EL (cell line): ENCODE measurements around the gene HSD17B2.
"Not testable (repeated sequence)": the region's sequence is repeated elsewhere in the genome, so short reads cannot be mapped to it uniquely, and the experiment has no call there.

Experiments
- DNase-seq: peaks from one replicate; pipeline ENCODE4 v3.0.0-alpha.2; 2016

HSD17B2 gene, protein sequence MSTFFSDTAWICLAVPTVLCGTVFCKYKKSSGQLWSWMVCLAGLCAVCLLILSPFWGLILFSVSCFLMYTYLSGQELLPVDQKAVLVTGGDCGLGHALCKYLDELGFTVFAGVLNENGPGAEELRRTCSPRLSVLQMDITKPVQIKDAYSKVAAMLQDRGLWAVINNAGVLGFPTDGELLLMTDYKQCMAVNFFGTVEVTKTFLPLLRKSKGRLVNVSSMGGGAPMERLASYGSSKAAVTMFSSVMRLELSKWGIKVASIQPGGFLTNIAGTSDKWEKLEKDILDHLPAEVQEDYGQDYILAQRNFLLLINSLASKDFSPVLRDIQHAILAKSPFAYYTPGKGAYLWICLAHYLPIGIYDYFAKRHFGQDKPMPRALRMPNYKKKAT

DNA sequence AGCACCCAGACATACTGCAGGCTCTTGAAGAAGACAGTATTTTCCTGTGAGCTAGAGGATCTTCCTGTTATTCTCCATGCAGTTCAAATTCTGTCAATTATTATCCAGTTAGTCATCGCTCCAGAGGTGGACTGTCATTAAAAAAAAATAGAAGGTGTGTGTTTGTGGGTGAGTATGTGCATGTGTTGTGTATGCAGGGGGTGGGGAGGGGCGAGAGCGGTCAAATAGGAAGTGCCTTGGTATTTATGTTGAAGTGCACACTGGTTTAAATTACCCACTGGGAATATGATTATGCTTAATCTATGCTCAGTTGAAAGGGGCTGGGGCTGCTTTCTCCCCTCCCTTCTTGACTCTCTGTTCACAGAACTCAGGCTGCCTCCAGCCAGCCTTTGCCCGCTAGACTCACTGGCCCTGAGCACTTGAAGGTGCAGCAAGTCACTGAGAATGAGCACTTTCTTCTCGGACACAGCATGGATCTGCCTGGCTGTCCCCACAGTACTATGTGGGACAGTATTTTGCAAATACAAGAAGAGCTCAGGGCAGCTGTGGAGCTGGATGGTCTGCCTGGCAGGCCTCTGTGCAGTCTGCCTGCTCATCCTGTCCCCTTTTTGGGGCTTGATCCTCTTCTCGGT is at the start of gene HSD17B2:
TSS of gene HSD17B2 (plus strand) at position 273 of the 632 bp plus-strand sequence. CDS start at position 445, 172 bp downstream.
- peak; percentile 19 for DNase-seq

DNA sequence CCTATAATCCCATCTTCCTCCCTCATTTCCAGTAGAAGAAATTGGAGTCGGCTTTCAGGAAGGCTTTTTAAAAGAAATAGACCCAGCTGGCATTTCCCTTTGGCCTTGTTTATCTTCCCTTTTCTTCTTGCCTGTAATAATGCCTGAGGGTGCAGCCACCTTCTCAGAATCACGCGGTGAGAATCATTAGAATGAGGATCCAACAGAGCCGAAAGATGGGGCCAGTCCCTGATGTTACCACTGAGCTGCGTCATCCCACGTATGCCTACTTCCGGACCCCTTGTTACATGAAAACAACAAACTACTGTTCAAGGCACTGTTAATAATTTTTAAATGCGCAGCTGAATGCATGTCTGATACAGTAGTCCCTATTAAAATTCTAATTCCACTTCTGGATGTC is 47.9 kb upstream of the HSD17B2 start:
- DNase-seq, result no peak

DNA sequence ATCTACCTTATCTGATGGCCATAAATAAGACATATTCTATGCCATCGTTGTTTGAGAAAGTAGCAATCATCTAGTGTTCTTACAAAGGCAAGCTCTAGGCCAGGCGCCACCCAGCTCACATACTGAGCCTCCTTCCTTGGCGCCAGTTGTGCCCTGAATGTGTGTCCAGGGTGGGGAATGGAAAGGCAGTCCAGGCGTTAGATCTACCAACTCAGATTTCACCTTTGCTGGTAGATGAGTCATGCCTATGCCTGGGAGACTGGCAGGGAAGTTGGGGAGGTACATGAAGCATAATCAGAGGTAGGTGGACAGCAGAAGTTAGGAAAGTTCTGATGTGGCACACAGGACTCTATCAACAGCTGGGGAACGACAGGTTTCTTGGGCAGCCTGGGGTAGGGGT is 47.3 kb upstream of the HSD17B2 start:
- no peak for DNase-seq

DNA sequence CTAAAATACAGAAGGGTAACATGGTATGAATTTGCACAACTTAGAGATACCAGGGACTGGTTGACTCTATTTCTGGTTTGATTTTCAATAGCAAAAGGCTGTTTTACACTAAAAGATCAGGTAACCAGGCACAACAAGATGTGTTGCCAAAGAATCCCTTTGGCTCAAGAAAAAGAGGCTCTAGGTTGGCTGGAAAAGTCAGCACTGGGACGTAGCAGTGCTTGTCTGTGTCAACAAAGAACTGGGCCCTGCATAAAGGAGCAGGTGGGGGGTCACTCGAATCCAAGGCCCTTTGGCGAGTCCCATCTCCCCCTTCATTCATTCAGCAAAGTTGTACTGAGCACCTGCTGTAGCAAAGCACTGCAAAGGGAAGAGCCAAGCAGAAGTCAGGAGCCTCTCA is 42.2 kb upstream of the HSD17B2 start:
- no peak for DNase-seq

DNA sequence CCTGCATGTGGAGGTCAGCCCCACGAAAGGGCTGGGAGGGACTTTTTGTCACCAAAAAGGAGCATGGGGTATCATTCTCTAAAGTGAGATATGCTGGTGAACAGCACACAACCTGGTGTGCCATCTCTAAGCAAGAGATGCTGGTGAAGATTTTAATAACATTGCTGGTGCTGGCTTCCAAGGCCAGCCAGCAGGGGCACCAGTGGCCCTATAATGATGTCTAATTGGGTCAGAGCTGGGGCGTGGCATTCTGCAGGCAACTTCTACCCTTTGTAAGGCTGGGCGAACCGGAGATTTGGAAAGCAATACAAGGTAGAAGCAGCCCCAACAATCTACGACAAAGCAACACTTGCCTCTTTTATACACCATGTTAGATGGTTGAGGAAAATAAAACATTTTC is 40.6 kb upstream of the HSD17B2 start:
- DNase-seq, result no peak

DNA sequence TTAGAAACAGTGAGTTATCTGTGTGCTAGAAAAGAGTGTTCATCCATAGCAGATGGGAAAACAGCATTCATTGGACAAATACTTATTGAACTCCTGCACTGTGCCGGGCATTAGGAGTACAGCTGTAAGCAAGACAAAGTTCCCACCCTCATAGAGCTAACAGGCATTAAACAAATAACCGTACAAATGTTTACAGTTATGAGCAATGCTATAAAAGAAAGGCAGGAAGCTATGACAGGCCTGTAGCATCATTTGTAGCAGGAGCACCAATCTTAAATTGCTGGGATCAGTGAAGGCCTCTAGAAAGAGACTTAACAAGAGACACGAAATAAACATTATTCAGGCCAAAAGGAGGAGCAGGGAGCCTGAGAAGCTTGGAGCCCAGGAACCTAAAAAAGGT is 39.4 kb upstream of the HSD17B2 start:
- DNase-seq, result no peak

DNA sequence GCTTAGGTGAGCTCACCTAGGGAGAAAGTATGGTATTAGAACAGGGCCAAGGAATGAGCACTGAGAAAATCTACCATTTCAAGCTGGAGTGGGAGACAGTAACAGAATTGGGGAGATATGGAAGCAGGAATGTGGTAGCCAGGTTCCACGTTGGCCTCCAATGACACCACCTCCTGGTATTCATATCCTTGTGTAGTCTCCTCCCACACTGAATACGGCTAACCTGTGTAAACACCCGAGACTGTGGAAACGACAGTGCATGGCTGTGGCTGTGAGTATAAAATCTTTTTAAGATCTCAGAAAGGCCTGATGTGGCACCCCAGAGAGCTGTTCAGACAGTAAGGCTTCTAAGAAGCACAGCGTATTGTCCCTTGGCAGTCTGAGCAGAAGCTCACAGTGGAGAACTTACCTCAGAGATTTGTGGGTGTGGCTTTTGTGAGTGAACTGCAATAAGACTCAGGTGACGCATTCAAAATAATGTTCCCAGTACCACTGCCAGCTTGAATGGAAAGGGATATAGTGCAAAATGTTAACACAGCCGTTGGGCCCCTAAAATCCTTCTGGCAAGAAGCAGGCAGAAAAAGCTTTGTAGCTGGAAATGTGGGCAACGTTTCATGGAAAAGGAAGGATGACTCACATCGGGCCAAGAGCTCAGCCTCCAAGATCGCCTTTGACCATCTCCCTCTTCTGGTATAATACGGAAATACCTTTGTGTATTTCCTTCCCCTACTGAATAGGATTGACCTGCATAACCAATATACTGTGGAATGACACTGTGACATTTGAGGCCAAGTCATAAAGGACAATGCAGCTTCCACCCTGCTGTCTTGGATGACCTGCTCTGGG is 38.2 kb upstream of the HSD17B2 start:
- peak; percentile 76 for DNase-seq

DNA sequence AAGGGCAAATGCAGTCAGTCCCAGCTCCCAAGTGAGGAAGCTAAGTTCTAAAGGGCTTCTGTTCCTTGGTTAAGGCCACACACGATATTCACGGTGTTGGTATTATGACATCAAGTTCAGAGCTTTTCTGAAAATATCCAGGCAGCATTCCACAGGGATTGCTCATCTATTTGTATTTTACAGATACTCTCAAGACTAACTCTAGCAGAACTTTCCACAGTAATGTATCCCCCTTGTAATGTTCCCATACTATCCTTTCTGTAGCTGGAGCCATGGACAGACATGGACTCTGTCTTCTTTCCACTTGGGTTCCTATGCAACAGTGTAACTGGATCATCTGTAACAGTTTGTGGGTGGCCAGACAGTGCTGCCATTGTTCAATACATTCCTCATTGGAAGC is 37.3 kb upstream of the HSD17B2 start:
- peak; percentile 84 for DNase-seq

DNA sequence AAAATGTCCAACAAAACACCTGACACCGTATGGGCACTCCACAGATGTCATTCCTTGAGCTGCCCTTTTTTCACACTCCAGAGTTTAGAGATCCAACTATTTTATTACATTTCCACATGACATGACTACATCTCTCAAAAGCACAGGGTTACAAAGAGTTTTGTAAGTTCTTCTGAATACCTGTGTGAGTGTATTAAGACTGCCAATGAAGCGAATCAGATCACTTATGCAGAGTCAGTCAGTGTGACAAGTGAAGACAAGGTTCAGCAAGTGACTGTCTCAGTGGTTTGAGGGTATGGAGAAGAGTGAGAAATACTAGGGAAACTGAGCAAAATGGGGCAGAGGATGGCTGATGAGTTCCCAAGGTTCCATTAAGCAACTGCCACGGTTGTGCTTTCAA is 32.2 kb upstream of the HSD17B2 start:
- DNase-seq, result no peak

DNA sequence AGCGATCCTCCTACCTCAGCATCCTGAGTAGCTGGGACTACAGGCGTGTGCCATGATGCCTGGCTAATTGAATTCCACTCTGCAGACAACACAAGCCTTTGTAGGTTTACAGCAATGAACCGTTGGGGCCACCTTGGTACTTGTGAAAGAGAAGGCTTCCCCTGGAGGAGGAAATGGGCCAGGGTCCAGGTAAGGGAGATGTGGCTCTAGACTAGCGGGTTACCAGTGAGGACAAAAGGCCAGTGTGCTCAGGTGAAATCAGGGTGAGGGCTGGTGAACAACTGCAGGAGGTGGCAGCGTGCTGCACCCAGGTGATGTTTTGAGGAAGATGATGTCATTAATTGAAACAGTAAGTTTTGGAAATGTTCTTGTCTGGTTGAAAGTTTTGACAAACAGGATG is 30.5 kb upstream of the HSD17B2 start:
- no peak for DNase-seq

DNA sequence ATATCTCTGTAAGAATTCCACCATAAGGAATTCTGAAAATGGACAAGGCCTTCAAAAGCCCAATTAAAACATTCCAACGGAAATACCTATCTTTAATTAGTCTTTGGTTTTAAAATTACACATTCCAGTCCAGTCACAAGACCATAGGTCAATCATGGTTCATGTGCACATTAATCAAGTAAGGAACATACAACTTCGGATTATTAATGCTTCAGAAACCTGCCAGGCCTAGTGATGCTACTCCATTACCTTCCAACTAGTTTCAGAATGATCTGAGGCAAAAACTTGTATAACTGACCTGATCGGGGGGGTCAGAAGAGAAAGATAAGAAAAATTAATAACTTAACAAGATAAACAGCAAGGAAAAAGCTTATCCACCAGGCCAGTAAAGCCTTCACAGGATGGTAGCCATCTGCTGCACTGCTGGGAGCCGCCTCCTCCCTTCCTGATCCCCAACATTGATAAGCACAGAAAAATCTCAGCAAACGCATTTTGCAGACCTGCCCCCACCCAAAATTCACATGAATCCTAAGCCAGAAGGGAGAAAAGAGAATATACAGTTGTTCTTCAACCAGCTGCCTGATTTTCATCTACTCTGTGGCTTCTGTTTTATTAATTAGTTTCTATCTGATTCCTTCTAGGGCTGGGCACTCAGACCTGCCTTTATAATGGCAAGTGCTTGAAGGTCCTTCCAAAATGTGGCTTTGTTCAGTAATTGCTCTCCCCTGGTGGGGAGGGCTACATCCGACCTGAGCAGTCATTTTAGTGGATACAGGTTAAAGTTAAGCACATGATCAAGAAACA is 29.8 kb upstream of the HSD17B2 start:
- DNase-seq, result no peak

DNA sequence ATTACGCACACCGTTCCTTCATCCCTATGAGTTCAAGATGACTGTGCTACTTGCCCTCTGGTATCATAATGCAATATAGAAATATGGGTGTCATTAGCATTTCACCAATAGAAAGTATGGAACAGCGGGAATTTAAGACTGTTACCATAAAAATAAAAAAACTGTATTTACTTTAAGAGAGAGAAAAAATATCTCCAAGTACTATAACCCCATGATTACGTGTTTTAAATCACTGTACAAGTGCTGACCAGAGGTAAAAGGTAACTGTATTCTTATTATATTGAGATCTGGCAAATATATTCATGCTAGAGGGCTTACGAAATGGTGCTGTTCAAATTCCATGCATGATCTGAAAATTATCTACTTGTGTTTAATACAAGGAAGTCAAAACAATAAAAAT is 29.0 kb upstream of the HSD17B2 start:
- DNase-seq, result no peak

DNA sequence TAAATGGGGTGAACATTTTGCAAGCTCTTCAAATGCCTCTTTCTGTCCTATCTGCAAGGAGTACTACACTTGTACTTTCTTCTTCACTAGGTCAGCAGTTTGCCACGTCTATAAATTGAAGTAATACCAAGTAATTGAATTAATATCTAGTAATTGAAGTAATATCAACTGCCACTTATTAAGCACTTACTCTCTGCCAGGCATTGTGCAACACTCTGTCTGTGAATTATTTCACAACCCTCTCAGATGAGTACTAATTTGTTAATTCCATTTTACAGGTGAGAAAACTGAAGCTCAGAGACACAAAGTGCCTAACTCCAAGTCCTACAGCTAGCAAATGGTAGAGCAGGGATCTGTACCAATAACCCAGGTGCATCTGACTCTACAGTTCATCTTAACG is 27.9 kb upstream of the HSD17B2 start:
- DNase-seq, result no peak

DNA sequence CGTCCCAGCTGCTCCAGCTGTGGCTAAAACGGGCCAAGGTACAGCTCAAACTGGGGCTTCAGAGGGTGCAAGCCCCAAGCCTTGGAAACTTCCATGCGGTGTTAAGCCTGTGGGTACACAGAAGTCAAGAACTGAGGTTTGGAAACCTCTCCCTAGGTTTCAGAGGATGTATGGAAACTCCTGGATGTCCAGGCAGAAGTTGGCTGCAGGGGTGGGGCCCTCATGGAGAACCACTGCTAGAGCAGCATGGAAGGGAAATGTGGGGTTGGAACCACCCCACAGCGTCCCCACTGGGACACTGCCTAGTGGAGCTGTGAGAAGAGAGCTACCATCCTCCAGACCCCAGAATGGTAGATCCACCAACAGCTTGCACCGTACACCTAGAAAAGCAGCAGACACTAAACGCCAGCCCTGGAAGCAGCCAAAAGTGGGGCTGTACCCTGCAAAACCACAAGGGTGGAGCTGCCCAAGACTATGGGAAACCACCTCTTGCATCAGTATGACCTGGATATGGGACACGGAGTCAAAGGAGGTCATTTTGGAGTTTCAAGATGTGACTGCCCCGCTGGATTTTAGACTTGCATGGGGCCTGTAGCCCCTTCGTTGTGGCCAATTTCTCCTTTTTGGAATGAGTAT is 26.0 kb upstream of the HSD17B2 start:
- no peak for DNase-seq

DNA sequence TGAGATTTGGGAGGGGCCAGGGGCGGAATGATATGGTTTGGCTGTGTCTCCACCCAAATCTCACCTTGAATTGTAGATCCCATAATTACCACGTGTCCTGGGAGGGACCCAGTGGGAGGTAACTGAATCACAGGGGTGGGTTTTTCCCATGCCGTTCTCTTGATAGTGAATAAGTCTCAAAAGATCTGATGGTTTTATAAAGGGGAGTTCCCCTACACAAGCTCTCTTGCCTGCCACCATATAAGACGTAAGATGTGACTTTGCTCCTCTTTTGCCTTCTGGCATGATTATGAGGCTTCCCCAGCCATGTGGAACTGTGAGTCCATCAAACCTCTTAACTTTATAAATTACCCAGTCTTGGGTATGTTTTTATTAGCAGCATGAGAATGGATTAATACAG is 25.3 kb upstream of the HSD17B2 start:
- not testable (repeated sequence) for DNase-seq

DNA sequence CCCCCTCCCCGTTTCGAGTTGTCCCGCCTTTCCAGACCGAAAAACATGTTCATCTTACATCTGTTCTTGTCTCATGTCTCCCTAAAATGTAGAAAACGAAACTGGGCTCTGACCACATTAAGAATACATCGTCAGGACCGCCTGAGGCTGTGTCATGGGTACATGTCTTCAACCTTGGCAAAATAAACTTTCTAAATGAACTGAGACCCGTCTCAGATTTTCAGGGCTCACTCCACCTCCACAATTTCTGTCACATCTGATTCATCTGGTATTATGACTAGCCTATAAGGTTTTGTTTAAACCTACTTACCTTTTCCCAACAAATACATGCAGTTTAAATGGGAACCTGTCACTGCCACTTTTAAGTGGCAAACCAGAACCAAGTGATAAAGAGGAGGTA is 24.4 kb upstream of the HSD17B2 start:
- no peak for DNase-seq

DNA sequence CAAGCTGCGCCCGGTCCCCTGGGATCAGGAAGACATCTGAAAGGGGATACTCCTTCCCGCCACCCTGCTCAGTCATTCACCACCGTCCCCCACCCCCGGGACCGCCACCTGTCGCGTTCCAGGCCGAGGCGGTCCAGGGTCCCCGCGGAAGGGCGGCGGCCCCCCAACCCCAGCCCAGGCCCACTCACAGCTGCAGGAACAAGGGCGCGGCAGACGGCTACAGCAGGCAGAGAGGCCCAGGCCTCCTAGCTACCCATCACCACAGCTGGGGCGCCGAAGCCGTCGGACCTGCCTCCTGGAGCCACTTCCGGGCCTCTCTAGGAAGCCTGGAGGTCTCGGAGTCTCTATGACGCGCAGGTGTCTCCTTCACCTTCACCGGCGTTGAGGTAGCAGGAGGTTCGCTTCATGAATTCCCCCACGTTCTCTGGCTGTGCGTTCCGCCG is 23.8 kb upstream of the HSD17B2 start, which contains the start of gene SDR42E1:
TSS of gene SDR42E1 (minus strand) at position 272 of the 443 bp plus-strand sequence. CDS start 10,612 bp downstream, outside the sequence.
- DNase-seq, result no peak

DNA sequence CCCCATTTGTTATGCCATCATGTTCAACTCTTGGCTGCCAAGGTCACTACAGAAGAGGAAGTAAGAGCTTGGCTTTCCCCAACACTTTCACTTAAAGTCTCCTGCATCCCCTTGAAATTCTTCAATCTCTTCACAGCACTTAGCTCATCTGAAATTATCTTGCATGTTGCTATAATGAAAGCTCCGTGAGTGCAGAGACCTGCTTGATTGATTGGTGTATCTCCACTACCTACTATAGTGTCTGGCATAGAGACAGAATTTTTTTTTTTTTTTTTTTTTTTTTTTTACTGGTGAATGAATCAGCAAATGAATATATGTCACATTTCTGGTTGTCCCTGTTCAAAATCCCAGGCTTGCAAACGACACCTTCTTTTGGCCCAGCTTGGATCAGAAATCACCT is 21.9 kb upstream of the HSD17B2 start:
- no peak for DNase-seq

DNA sequence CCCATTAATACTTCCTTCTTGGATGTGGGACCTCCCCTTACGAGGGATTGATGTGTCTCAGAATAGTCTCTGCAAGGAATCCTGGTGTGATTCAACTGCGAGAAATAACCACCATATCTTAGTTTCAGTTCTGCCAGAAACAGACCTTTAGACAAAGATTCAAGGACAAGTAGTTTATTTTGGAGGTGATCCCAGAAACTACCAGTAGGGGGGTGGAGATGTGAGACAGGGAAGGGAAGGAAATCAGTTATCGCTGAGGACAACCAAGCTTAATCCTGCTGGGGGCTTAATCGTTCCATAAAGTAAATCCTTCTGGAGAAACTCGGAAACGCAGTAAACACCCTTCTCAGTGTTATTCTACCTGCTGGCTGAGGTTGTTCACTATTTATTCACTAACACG is 18.8 kb upstream of the HSD17B2 start:
- peak; percentile 9 for DNase-seq

DNA sequence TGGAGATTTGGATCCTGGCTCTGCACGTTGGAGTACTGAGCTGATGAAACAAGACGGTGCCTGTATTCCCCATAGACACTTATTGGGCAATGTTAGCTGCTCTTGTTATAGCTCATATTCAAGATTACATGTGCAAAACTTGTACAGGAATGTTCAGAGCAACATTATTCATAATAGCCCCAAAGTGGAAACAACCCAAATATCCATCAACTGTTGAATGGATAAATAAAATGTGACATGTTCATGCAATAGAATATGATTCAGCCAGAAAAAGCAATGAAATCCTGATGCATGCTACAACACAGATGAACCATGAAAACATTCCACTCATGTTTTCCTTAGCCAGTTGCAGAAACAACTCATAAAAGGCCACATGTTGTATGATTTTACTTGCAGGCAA is 18.1 kb upstream of the HSD17B2 start:
- DNase-seq, result no peak

DNA sequence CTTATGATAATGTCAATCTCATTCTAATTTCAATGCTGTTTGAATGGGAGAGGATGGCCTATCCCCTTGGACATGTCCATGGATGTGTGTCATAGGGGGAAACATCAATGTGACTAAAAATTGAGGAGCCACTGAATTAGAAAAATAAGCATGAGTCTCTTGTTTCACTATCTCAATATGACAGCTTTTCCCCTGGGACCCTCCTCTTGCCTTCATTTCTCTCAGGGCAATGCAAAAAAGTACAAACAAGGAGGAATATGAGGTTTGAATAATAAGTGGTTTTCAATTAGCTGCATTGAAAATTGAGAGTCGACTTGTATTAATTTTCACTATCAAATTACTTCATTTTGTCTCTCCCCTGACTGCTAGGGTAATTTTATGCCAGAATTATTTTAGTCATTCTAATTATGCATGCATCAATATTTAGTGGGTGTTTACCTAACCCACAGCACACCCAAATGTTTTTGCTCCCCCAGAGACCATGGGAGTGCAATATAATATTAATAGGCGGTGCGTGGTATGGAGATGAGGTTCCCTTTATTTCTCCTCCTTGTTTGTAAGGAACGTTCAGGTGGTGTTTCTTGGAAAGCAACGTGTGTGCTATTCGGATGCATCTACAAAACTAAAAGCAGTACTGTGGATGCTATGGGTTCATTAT is 17.0 kb upstream of the HSD17B2 start:
- DNase-seq, result no peak

DNA sequence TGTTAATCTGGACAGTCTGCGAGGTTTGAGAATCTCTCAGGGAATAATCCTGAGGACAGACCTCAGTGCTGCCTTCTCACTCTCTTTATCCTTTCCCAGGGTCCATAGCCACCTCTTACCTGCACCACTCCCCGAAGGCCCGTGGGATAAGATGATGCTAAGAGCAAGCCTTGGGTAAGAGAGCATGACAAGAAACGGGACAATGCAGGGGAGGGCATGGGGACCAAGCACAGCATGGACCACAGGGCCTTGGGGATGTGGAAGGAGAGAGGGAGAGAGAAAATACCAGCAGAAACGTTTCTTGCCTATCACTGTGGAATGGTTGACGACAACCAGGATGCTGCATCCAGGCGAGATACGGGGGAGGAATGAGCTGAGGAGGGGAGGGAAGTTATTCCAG is 15.5 kb upstream of the HSD17B2 start:
- DNase-seq, result no peak
